SH-SY5Y (cell line): ENCODE data around the gene CADPS2.

Experiments
- GATA2 ChIP-seq: IDR thresholded peaks from 2 replicates; pipeline ENCODE4 v1.6.1; 2011; ENCODE audit warnings: mild to moderate bottlenecking, low read depth, low read length
- GATA3 ChIP-seq: IDR thresholded peaks from 2 replicates; pipeline ENCODE4 v1.6.1; 2011; ENCODE audit warnings: low read depth, mild to moderate bottlenecking, low read length, moderate library complexity

DNA sequence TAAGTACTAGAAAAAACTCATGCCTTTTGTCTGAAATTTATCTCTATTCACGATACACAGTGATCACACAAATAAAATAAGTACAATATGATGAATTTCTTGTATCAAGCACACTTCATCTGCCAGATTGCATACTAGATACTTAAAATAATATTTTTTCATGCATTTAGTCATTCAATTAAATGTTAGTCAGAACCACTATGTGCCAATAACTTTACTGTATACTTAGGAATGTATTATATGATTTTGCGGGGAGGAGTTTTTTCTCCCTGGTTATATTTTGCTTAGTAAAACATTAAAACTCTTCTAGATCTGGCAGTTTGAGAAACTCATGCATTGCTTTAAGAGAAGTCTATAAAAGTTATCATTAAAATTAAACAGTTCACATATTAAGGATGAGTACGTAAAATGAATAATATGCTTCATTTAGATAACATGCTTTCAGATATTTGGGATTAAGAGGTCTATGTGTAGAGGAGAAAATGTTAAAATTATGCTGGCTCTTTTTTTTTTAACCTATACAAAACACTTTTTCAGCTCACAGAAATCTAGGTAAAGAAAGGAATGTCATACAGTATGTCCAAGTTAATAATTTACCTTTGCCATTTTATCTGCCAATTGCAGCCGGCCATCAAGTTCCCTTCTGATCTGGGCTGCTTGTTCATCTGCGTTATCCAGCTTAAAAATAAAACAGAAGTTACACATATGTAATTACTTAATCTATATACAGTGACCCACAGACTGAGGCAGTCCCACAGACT, 257.4 kb downstream of the CADPS2 start:
- TF ChIP-seq GATA2 (no peak), GATA3 (no peak)
